NCI-H1436 (cell line): Measurements from ENCODE around the gene MAP7D1.
"Not testable (repeated sequence)": the region's sequence is repeated elsewhere in the genome, so short reads cannot be mapped to it uniquely, and the experiment has no call there.

ENCODE experiments used
- DNase-seq: peaks from one replicate; lab custom pipeline; 2025; lab: John Stamatoyannopoulos, UW

The MAP7D1 gene

DNA sequence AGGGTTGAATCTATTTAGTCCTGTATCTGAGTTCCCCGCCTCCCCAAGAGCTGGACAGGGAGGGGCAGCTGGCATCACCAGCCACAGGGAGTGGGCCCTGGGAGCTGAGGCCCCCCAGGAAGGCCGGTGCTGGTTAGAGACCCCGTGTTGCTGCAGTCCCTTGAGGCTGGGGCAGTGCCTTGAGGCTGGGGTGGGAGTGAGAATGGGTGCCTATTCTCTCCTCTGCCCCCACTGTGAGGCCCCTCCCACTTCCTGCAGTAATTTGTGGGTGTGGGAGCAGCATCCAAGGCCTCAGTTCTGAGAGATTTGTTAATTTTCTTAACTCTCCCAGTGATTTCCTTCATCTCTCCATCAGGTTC, 4.1 kb upstream of the MAP7D1 start:
- DNase-seq = peak; percentile 27

DNA sequence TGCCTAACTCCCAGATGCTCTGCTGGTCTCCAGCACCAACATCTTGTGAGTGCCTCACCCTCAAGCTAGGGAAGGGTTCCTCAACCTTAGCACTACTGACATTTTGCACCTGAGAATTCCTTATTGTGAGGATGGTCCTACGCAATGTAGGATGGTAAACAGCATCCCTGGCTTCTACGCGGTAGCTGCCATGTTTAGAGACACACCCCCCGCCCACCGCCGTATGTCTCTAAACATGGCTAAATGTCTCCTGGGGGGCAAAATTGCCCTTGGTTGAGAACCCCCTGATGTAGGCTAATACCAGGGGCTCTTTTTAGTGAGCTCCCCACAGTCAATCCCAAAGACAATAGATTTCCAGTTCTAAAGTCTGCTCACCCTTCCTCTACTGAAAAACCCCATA, 2.5 kb upstream of the MAP7D1 start:
- DNase-seq = no peak

DNA sequence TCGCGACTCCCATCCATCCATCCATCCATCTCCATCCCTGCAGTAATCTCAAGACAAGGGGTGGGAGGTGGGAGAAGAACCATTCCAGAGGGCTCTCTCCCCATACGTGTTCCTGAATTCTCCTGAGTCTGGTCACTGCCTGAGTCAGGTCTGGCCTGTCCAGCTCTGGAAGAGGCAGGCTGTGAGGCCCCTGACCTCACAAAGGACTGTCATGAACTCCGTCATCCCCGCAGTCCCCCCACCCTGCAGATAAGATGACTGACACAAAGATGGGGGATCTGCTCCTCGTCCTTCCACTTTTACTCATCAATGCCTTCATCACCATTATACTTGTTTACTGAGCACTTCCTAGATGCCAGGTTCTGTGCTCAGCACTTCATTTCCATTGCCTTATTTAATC, 1.6 kb upstream of the MAP7D1 start:
- no peak for DNase-seq

DNA sequence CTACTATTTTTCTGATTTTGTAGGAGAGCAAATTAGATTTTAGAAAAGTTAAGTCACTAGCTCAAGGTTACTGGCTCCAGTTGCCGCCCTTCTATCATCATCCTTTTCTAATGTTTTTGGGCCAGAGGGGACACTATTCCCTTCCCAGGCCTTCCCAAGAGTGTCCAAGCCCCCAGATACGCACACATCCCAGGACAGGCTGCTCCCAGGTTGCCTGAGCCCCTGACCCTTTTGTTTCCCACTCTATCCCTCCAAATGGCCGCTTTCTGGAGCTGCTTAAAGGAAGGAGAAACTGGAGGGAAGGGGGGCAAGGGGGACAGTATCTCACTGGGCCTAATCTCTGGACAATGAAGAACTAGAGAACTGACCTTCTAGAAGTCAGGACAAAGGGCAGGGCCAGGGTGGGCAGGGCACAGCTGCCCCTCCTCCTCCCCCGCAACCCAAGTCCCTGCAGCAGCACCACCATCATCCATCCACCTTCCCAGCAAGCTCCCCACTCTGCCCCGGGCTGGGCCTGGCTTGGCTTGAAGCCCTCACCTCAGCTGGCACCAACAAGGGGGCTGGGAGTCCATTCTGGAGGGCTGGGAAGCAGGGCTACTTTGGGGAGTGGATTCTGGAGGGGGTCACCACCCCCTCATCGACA, 1.1 kb upstream of the MAP7D1 start:
- DNase-seq = no peak

DNA sequence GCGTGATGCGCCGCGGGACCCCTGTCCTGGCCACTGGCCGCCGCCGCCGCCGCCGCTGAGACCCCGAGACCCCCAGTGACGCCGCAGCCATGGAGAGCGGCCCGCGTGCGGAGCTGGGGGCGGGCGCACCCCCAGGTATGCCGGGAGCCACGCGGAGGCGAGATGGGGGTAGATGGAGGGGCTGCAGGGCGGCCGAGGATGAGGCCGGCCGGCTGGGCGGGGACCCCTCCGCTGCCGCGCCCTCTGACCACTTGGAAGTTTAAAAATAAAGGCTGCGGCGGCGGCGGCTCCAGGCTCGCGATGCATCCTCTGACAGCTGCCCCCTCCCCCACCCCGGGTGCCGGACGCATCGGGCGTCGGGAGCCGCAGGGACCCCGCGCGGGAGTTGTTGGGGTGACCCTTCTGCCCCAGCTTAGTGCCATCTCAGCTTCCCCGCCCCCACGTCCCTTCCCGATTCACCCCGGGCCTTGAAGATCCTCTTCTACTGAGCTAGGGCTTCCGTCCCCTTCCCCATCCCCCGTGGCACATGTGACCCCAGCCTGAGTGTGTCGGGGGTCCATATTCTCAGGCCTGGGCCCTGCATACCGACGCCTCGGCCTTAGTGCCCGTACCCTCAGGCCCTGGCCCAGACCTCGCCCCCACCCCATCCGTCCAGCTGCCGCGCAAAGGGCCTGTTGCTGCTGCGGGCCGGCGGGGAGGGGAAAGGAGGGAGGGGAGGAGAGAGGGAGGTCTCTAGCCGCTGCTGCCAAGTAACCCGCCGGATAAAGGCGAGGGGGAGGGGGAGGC, 562 bp downstream of the MAP7D1 start:
- peak; percentile 36 for DNase-seq

DNA sequence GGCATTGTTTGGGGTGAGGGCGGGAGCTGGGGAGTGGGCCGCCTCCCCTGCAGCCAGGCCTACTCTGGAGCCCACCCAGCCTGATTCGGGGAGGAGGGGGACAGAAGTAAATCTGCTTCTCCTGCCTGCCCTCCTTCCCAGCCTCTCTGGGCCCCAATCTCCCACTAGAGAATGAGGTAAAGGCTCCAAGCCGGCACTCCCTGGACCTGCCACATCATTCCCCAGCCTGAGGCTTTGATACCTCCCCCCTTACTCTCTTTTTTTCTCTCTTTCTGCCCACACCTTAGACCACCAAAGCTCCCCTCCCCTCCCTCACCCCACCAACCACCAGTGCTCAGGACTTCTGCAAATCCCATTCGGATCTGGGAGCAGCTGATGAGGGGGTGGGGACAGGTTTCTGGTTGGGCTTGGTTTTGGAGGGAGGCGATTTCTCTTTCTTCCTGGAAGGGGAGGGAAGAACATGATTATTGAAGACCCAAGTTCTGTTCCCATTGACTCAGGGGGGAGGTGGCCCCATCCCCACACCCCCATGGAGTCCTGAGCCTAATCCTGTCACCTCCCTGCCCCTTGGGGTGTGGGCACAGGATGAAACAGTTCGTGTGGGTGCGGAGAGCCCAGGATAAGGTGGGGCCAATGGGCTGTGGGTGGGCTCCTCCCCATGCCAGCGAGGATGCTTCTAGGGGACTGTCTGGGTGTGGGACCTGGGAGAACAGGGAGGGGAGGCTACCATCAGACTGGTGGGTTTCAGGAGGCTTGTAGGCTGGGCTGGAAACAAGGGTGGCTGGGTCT, 1.3 kb downstream of the MAP7D1 start:
- no peak for DNase-seq

DNA sequence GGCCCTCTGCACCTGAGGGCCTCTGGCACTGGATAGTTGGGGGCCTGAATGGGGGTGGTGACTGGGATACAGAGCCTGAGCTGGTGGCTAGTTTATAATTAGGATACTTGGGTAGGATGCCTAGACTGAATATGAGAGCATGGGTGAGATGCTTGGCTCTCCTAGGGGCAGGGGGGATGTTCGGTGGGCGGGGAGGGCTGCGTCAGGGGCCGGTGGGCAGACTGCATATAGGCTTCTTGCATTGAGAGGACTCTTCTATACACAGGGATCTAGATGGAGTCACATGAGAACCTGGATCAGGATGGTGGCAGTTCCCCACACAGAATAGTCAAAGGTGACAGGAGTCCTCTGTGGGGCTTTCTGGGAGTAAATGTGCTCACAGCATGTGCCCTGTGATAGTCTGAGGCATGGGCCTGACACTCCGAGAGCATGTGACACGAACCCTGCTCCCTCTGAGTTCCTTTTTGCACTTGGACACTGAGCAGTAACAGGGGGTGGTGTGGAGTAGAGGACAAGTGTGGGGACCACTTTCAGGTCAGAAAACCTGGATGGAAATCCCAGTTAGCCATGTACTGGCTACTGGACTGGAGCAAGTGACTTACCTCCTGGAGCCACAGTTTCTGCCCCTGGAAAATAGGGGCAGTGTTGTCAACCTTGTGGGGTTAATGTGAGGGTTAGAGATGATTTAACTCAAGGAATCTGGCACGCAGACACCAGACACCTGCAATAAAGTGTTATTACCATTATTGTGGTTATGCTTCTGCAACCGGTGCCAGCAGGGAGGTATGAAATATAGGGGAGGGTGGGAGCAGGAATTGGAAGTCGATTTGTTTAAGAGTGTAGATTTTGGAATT, 2.2 kb downstream of the MAP7D1 start:
- no peak for DNase-seq

DNA sequence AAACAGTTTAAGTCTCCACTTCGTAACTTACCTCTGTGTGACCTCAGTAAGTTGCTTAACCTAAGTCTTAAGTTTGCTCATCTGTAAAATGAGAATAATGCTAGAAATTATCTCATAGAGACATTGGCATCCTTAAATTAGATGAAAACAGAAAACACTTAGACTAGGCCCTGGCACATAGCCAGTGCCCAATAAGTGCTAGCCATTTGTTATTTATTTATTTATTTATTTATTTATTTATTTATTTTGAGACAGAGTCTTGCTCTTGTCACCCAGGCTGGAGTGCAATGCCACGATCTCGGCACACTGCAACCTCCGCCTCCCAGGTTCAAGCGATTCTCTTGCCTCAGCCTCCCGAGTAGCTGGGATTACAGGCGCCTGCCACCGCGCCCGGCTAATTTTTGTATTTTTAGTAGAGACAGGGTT, 2.9 kb downstream of the MAP7D1 start:
- not testable (repeated sequence) for DNase-seq

DNA sequence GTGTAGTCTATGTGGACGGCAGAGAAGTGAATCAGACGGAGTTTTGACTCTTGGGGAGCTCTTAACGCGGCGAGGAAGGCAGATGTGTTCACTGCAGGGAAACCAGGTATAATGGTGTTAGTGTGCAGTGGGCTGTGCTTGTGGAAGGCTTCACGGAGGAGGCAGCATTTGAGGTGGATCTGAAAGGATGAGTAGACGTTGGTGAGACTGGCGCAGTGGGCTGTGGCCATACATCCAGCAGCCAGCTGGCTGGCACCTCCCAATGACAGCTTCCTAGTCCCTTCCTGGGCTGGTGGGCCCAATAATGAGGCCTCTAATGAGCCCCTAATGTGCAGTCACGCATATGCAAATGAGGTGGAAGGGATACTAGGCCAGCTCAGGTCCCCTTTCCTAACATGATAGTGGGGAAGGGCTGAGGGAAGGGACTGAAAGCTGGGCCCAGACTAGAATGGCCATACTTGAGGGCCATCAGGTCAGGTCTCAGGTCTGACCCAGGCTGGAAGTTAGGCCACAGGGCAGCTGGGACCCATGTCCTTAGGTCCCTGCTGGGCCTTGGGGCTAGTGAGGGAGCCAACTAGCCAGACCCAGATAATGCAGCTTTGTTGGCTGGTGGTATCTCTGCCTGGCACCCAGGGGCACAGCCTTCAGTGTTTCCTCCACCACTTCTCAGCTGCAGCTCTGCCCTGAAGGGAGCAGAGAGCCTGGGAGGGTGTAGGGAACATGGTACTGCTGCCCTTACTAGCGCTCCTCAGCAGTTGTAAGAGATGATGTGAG, 3.8 kb downstream of the MAP7D1 start:
- DNase-seq = no peak

DNA sequence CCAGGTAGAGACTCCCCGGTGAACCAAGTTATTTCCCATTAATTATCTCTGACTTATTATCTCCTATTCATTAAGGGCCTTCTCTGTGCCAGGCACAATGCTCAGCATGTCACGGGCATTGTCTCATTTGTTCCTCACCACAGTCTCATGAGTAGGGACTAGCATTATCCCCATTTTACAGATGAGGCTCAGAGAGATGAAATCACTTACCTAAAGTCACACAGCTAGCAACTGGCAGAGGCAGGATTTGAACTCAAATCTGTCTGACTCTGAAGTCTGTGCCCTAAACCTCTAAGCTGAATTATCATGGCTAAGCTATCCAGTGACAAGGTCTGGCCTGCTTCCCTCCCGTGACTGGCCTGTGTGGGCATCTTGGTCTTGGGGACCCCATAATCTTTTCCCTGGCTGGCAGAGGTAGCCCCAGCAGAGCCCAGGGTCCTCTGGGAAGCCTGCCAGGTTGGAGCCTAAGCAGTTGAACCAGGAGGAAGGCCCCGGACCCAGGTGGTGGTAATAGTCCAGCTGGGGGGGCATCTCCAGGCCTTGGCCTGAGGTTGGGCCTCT, 4.5 kb downstream of the MAP7D1 start:
- no peak for DNase-seq

DNA sequence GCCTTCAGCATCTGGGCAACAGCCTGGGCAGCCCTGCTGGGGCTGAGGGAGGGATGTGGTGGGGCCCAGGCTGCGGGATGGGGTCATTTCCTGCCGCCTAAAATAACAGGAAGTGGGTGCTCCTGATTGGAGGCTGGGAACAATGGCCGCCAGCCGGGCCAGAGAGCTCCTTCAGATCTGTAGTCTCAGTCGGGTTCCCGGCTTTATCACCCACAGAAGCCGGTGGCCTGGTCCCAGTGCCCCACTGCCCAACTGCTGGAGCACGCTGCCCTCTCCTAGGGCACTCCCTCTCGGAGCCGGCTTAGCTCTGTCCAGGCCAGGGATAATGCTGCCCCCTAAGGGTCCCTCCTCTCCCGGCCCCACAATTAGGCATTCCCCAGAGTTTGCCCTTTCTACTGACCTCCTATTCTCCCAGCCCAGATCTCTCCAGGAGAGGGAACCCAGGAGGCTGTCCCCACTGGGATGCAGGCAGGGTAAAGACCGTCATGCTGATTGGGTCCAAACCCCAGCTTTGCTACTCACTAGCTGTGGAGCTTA, 5.1 kb downstream of the MAP7D1 start:
- peak; percentile 50 for DNase-seq

DNA sequence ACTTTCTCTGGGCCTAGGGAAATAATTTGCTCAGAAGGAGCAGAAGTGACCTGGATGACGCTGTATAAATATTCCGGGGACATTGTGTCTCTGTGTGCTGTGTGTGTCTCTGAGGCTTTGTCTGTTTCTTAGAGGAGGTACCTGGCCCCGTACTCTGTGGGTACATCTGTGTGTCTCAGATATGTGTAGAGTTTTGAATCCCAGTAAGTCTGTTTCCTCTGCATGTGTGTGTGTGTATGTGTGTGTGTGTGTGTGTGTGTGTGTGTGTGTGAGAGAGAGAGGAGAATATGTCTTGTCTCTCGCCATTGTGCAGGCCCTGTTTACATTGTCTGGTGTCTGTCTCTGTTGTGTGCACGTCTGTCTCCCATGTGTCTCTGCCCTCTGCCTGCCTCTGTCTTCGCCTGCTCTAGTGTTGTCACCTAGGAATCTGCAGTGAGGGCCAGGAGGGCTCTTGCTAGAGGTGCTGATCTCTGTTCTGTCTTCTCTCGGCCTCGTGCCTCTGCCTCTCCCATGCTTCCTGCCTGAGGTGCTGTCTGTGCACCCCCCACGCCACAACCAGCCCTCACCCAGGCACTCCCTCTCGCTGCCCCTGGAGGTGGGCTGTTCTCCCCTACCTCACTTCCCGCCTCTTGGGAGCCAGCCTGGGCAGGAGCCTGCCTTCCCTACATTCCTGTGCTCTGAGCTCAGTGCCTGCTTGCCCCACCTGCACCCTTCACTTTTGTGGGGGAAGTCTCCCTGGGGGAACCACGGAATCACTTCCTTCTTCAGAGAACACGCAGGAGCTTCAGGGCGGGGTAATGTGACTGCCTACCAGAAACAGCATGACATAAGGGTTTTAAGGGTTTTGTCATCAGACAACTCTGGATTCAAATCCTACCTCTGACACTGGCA, 5.9 kb downstream of the MAP7D1 start:
- no peak for DNase-seq

DNA sequence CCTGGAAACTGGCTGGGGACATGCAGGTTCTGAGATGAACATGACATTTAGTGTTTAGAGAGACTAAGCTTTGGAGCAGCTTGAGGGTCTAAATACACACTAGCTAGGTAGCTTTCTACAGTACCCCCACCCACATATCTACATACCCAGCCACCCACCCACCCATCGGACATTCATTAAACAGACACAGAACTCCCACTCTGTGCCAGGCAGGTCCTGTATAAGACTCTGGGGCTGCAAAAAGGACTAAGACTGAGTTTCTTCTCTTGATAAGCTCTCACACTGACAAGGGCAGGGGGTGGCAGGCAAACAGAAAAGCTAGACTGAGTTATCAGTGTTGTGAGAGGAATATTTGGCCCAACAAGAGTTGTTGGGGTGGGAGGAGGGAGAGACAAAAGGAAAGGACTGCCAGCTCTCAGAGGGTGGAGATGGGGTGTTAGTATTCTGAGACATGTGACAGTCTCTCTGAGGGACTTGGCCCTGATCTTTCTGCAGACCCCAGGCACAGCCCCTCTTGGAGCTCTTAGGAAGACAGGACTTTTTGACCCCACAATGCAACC, 6.8 kb downstream of the MAP7D1 start:
- DNase-seq = no peak

DNA sequence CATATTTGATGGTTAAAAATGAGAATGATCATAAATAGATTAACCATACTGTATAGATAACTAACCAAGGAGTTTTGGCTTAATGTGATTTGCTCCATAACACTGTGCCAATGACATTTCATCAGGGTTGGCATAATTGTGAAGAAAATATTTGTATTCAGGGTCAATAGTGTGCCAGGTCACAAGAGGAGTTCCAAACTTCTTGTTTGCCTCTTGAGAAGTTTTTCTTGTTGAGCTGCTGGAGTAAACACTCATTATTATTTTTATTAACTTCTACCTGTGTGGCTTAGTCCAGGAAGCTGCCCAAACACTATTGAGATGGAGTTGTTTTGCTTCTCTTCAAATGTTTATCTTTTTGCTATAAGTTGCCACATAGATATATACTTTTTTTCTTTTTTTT, 7.5 kb downstream of the MAP7D1 start:
- no peak for DNase-seq

DNA sequence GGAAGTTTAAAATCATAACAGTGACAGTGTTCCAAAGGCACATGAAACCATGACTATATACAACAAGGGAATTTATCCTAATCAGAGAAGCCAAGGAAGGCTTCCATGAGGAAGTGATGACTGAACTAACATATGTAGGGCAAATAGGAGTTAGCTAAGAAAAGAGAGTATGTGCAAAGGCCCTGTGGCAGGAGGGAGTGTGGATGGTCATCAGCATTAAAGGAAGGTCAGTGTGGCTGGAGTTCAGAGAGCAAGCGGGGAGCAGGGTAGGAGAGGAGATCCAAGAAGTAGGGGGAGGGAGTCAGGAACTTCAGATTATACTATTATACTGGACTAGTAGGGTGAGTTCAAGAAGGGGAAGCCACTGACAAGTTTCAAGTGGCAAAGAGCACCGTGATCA, 8.4 kb downstream of the MAP7D1 start:
- DNase-seq = no peak

DNA sequence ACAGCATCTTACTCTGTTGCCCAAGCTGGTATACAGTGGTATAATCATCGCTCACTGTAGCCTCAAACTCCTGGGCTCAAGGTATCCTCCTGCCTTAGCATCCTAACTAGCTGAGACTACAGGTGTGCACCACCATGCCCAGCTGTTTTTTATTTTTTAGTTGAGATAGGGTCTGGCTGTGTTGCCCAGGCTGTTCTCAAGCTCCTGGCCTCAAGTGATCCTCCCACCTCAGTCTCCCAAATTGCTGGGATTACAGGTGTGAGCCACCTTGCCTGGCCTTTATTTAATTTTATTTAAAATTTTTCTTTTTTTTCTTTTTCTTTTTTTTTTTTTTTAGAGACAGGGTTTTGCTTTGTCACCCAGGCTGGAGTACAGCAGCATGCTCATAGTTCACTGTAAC, 9.2 kb downstream of the MAP7D1 start:
- DNase-seq = no peak

DNA sequence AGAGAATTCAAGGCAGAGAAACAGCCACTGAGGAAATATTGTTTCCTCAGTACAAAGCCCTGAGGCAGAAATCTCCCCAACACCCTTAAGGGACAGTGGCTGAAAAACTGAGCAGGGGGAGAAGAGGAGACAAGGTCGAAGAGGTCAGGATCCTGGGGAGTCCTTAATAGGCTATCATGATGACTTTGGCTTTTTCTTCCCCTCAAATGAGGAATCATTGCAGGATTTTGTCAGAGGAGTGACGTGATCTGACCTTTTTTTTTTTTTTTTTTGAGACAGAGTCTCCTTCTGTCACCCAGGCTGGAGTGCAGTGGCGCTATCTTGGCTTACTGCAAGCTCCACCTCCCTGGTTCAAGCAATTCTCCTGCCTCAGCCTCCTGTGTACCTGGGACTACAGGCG, 10.2 kb downstream of the MAP7D1 start:
- DNase-seq = no peak

DNA sequence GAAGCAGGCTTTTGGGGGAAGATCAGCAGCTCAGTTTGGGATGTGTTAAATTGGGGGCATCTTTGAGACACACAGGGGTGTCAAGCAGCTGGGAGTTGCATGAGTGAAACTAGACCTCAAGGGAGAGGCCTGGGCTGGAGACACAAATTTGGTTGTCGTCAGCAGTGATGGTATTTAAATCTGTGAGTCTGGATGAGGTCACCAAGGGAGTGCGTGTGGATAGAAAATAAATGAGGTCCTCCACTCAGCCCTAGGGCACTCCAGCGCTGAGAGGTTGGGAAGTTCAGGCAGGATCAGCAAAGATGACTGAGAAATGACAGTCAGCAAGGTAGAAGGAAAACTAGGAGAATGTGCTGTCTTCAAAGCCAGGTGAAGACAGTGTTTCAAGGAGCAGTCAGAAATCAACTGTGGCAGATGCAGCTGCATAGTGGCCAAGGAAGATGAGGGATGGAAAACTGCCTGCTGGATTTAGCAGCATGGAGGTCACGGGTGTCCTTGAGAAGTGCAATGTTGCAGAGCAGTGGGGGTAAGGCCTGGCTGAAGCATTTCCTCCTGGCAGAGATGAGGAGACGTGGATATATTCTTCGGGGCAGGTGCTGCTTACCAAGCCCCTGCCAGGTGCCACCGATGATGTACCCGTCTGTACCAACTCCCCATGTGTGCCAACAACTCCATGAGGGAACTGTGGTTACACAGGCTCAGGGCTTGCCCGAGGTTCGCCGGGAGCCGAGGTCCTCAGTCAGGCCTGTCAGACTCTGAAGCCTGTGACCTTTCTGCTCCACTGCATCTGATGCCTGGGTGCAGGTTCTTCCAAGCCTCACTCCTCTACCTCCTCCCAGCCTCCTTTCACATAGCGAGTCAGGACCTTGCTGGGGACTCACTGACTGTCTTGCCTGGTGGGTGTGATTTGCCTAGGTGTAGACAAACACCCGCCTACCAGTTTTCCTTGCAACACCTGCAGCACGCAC, 11.3 kb downstream of the MAP7D1 start:
- DNase-seq = no peak
